GM21723 (cell line): ENCODE measurements around the gene ADSS1.
A peak's percentile ranks its signal among the peaks of the same experiment; 100 is the strongest.

ENCODE experiments used
- ATAC-seq: cut with Tn5 transposase; IDR thresholded peaks from one replicate; pipeline ENCODE4 v1.9.1; 2021; ENCODE audit warnings: mild to moderate bottlenecking, moderate library complexity; ENCODE audit not compliant: unreplicated experiment

Gene ADSS1

GRCh38 chr14:104765517-104765916 is 41.5 kb downstream of the ADSS1 start:
- no peak for ATAC-seq

- no peak for ATAC-seq
These were observed 42.3 kb downstream of the ADSS1 start for GRCh38 chr14:104766256-104766862.

GRCh38 chr14:104766863-104767633 is 43.0 kb downstream of the ADSS1 start:
- ATAC-seq: no peak

- no peak for ATAC-seq
These were observed 43.5 kb downstream of the ADSS1 start for GRCh38 chr14:104767634-104767918.

GRCh38 chr14:104768437-104769323 is 44.7 kb downstream of the ADSS1 start:
- peak; percentile 86 for ATAC-seq

- ATAC-seq: no peak
These were observed 45.5 kb downstream of the ADSS1 start for GRCh38 chr14:104769324-104770071.

GRCh38 chr14:104770072-104770579 is 46.1 kb downstream of the ADSS1 start:
- ATAC-seq: no peak

- ATAC-seq: no peak
These were observed 46.8 kb downstream of the ADSS1 start for GRCh38 chr14:104770851-104771272.

- ATAC-seq: no peak
These were observed 47.3 kb downstream of the ADSS1 start for GRCh38 chr14:104771374-104771773.

- ATAC-seq: no peak
These were observed 48.1 kb downstream of the ADSS1 start for GRCh38 chr14:104771918-104772706.

GRCh38 chr14:104772707-104773504 is 48.9 kb downstream of the ADSS1 start:
- ATAC-seq: no peak

- ATAC-seq: no peak
These were observed 49.8 kb downstream of the ADSS1 start for GRCh38 chr14:104773505-104774452.

GRCh38 chr14:104774453-104775072 is 50.5 kb downstream of the ADSS1 start:
- ATAC-seq: no peak

GRCh38 chr14:104775073-104775489 is 51.1 kb downstream of the ADSS1 start:
- no peak for ATAC-seq

GRCh38 chr14:104776481-104776880 is 52.5 kb downstream of the ADSS1 start:
- ATAC-seq: no peak

- no peak for ATAC-seq
These were observed 53.2 kb downstream of the ADSS1 start for GRCh38 chr14:104776961-104777807.

GRCh38 chr14:104777808-104778249 is 53.8 kb downstream of the ADSS1 start:
- ATAC-seq: no peak
